GM12892 (cell line): Measurements from ENCODE around the gene ZDHHC3.
A peak's percentile ranks its signal among the peaks of the same experiment; 100 is the strongest.
"Not testable (repeated sequence)": the region's sequence is repeated elsewhere in the genome, so short reads cannot be mapped to it uniquely, and the experiment has no call there.

Source experiments
- DNase-seq: peaks from one replicate; pipeline ENCODE4 v3.0.0; 2011; ENCODE audit not compliant: insufficient read length
- FAIRE-seq: peaks from 2 replicates; lab custom pipeline; 2011; peaks lifted over from hg19 to GRCh38; lab: Jason Lieb, UNC
- POLR2A ChIP-seq: IDR thresholded peaks from 2 replicates; pipeline ENCODE4 v1.6.1; 2011; ENCODE audit warnings: low read depth, low read length, control low read depth
- POLR2AphosphoS5 ChIP-seq: IDR thresholded peaks from 2 replicates; pipeline ENCODE4 v1.6.1; 2011; ENCODE audit warnings: low read depth, low read length, control low read depth
- TAF1 ChIP-seq: IDR thresholded peaks from 2 replicates; pipeline ENCODE4 v1.6.1; 2011; ENCODE audit warnings: low read depth, mild to moderate bottlenecking, control low read depth, low read length, borderline replicate concordance

The ZDHHC3 gene

DNA sequence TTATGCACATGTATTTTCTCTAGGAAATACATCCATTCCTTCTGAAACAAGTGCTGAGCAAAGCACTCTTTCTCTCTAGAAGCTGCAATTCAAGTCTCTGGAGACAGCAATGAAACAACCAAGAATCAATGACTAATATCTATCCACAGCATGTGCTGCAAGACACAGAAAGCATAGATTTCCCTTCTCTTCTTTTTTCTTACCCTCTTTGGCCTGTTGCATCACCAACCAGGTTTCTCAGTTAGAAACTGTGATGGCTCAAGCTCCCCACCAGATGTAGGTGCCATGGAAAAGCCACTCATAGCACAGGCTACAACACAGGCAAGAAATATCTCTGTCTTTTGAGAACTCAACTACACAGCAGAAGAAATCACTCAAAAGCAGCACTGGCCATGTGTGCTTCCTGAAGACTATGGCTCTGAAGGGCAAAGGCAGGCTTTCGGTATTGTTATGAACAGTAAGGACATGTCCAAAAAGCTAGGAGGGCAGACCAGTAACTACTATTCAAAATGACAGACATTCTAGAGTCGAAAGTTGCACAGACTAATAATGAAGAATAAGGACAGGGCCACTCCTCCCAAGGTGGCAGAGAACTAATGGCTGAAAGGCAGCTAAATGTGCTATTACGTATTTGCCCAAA is 15.5 kb downstream of the ZDHHC3 start:
- FAIRE-seq (peak; percentile 73), DNase-seq (no peak)
- TF ChIP-seq POLR2A (no peak), POLR2AphosphoS5 (no peak), TAF1 (no peak)

GRCh38 chr3:44958386-44958785 is 17.6 kb downstream of the ZDHHC3 start:
- no peak for DNase-seq
- TF ChIP-seq TAF1 (no peak), POLR2AphosphoS5 (no peak), POLR2A (no peak)
- no peak for FAIRE-seq

GRCh38 chr3:44957986-44958385 is 18.0 kb downstream of the ZDHHC3 start:
- FAIRE-seq (no peak), DNase-seq (no peak)
- TF ChIP-seq POLR2A = no peak
- no peak for TF ChIP-seq TAF1
- no peak for TF ChIP-seq POLR2AphosphoS5

DNA sequence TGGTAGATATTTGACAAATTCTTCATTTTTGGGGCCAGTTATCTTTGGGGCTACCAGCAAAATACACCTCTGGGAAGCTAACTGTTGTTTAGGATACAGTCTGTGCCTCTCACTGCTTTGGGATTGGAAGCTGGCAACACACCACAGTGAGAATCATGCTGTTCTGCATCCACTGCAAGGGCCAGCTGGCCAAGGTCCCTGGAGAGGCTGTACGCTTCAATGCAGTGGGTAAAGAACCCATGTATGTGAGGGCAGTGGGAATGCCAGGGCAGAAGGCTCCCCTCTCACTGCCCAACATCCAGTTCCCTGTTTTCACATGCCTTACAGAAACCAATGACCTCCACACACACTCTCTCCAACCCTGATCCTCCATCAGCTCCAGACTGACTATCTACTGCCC is 20.1 kb downstream of the ZDHHC3 start:
- TF ChIP-seq POLR2AphosphoS5 (no peak), TAF1 (no peak), POLR2A (no peak)
- DNase-seq (no peak), FAIRE-seq (no peak)

- DNase-seq (peak; percentile 29), FAIRE-seq (no peak)
- no peak for TF ChIP-seq POLR2AphosphoS5
- TF ChIP-seq POLR2A = no peak
- TF ChIP-seq TAF1 = no peak
Measured at GRCh38 chr3:44954962-44955361, 21.0 kb downstream of the ZDHHC3 start.

GRCh38 chr3:44954304-44954703 is 21.7 kb downstream of the ZDHHC3 start:
- DNase-seq = no peak
- FAIRE-seq = no peak
- no peak for TF ChIP-seq TAF1

DNA sequence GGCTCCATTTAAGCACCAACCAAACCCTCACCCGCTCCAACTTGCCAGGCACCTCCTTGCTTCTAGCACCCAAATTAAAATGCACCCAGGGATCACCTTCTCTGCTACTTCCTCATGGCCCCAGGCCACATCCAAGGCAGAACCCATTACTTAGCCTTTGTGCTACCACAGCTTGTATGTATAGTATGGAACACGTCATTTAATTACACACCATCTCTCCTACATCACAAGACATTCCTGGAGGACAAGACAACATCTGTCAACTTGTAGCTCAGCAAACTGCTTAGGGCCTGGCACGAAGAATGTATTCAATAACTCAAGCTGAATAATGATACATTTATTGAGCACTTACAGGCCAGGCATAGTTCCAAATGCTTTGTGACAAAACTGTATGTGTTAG is 23.3 kb downstream of the ZDHHC3 start:
- FAIRE-seq (no peak), DNase-seq (no peak)
- TF ChIP-seq POLR2AphosphoS5 (no peak), TAF1 (no peak), POLR2A (no peak)

DNA sequence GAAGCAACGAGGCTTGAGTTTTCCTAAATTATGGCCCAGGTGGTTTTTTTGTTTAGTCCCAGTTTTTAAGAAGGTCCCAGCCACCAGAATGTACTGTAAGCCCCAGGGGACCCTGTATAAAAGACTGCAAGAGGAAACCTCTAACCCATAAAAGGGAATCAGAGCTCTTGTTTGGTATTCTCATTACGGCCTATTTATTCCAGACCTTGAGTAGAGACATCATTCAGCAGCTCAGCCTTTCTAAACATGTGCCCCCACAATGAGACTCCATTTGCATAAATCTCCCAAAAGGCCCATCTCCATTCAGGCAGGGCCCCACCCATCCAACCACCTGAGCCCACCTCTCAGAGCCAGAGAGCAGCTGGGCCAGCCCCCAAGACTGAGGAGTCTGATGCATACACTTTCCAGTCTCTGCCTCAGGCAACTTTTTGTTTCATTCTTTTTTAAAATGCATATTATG is 25.7 kb downstream of the ZDHHC3 start:
- DNase-seq (no peak), FAIRE-seq (no peak)
- TF ChIP-seq POLR2AphosphoS5 = no peak
- no peak for TF ChIP-seq TAF1
- TF ChIP-seq POLR2A = no peak

DNA sequence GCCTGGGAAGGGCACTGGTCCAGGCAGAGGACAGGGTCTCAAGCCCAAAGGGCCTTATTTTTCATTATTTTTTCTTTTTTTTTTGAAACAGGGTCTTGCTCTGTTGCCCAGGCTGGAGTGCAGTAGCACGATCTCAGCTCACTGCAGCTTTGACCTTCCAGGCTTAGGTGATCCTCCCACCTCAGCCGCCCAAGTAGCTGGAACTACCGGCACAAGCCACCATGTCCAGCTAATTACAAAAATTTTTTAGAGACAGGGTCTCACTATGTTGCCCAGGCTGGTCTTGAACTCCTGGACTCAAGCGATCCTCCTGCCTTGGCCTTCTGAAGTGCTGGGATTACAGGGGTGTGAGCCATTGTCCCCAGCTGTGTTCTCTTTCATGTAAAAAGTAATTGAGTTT is 26.2 kb downstream of the ZDHHC3 start:
- FAIRE-seq, DNase-seq: not testable (repeated sequence)

DNA sequence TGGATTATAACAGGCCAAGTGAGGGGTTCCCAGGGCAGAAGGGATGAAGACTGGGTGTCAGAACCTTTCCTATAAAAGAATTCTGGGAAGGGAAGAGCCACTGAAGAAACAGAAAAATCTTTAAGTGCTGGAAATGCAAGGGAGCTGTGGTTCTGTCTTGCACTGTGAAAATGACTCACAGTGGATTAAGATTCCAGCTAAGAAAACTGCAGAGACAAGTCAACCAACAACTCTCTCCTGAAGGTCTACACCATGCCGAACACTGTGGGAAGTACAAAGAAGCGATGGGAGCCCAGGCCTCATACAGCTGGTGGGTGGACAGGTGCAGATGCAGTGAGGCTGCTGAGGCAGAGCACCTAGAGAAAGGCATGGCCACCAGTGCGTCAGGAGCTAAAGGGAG is 27.7 kb downstream of the ZDHHC3 start:
- DNase-seq (no peak), FAIRE-seq (no peak)
- TF ChIP-seq POLR2AphosphoS5 (no peak), POLR2A (no peak), TAF1 (no peak)

GRCh38 chr3:44942202-44942921 is 33.6 kb downstream of the ZDHHC3 start:
- no peak for TF ChIP-seq POLR2AphosphoS5
- no peak for DNase-seq
- FAIRE-seq = no peak

DNA sequence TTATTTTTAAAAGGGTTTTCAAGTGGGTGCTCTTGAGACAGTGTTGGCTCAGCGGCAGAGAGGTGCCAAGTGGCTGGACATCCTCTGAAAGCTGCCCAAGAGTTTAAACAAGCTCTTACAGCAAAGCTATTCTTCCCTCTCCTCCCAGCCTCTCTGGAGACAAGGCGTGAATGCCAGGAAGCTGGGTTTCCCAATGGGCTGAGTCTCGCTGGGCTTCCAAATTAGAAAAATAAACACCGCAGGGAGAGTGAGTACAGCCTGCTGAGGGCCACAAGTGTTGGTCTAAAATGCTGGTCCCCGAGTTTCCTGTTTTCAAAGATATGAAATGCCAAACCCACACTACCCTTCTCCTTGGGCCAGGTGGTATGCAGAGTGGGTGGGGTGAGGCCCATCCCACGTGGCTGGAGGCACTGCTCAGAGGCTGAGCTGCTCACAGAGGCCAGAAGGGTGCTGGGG is 36.4 kb downstream of the ZDHHC3 start:
- no peak for FAIRE-seq
- DNase-seq = no peak
- TF ChIP-seq POLR2AphosphoS5 = no peak
- no peak for TF ChIP-seq POLR2A
- no peak for TF ChIP-seq TAF1
